Fibroblast of villous mesenchyme (primary cell): ENCODE data around the gene CDC42SE2. TPM values are rescaled to one million over a fixed set of nuclear protein-coding genes. Genes with fewer than 3 reads are reported as not detected.
"Not testable (repeated sequence)": the region's sequence is repeated elsewhere in the genome, so short reads cannot be mapped to it uniquely, and the experiment has no call there.

Experiments used
- DNase-seq: peaks from one replicate; pipeline ENCODE4 v3.0.0-alpha.2; 2010; ENCODE audit warnings: low read depth
- H3K4me3 ChIP-seq: 2 replicates; pipeline ENCODE4 v1.5.1; 2011; ENCODE audit warnings: low read depth, mild to moderate bottlenecking, low read length
- CTCF ChIP-seq: IDR thresholded peaks from 2 replicates; pipeline ENCODE4 v1.5.1; 2012; ENCODE audit warnings: low read depth, mild to moderate bottlenecking, low read length; ENCODE audit not compliant: insufficient read depth
- total RNA-seq: library from RNA; depleted of rRNA; stranded (reverse); fragments of >200 nt; gene quantifications from 2 replicates; pipeline ENCODE4 v1.2.3, GENCODE V29; 2012

The CDC42SE2 gene
- total RNA-seq, 1 donor, result 33.2 TPM

- H3K4me3 ChIP-seq, result no peak overlapping the region
- no peak for TF ChIP-seq CTCF
- DNase-seq, result no peak
These were observed 132.2 kb downstream of the CDC42SE2 start for GRCh38 chr5:131396015-131396414.

GRCh38 chr5:131396630-131397273 is 132.9 kb downstream of the CDC42SE2 start:
- no peak for TF ChIP-seq CTCF

GRCh38 chr5:131399007-131399406 is 135.2 kb downstream of the CDC42SE2 start:
- DNase-seq, result not testable (repeated sequence)

More at GRCh38 chr5:131396630-131397273, 132.9 kb downstream of the CDC42SE2 start:
- H3K4me3 ChIP-seq, result no peak overlapping the region
- no peak for DNase-seq

GRCh38 chr5:131400585-131400984 is 136.7 kb downstream of the CDC42SE2 start:
- no peak for TF ChIP-seq CTCF
- H3K4me3 ChIP-seq, result no peak overlapping the region
- DNase-seq, result no peak

More at GRCh38 chr5:131399007-131399406, 135.2 kb downstream of the CDC42SE2 start:
- H3K4me3 ChIP-seq, result not testable (repeated sequence)

GRCh38 chr5:131405674-131406073 is 141.8 kb downstream of the CDC42SE2 start:
- no peak overlapping the region for H3K4me3 ChIP-seq
- no peak for TF ChIP-seq CTCF
- no peak for DNase-seq

- DNase-seq, result no peak
- no peak overlapping the region for H3K4me3 ChIP-seq
- no peak for TF ChIP-seq CTCF
These were observed 142.2 kb downstream of the CDC42SE2 start for GRCh38 chr5:131406076-131406475.

GRCh38 chr5:131406975-131407638 is 143.3 kb downstream of the CDC42SE2 start:
- no peak for DNase-seq
- TF ChIP-seq CTCF, result no peak
- H3K4me3 ChIP-seq, result no peak overlapping the region
